GM15510 (cell line): ENCODE data around the gene CELF2.

Experiments used
- POLR2A ChIP-seq: IDR thresholded peaks from 3 replicates; pipeline ENCODE4 v1.6.1; 2011; ENCODE audit warnings: borderline replicate concordance; ENCODE audit not compliant: insufficient read length; ENCODE audit errors: extremely low read depth

Gene CELF2

DNA sequence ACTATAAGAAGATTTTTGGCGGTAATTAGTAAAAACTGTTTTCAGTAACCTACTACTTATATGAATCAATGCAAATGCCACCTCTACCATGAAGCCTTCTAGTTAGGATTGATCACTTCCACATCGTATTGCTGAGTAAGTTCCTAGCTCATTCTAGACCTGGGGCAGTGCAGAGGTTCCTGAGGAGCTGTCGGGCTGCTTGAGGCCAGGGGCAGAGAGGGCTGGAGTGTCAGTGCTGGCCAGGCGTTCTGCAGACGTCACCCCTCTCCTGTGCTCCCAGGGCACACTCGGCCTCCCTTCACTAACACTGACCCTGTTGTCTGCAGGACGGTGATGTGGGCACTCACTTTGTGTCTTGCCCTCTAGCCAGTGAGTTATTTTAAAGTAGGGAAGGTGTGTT is 275.7 kb downstream of the CELF2 start:
- no peak for TF ChIP-seq POLR2A

DNA sequence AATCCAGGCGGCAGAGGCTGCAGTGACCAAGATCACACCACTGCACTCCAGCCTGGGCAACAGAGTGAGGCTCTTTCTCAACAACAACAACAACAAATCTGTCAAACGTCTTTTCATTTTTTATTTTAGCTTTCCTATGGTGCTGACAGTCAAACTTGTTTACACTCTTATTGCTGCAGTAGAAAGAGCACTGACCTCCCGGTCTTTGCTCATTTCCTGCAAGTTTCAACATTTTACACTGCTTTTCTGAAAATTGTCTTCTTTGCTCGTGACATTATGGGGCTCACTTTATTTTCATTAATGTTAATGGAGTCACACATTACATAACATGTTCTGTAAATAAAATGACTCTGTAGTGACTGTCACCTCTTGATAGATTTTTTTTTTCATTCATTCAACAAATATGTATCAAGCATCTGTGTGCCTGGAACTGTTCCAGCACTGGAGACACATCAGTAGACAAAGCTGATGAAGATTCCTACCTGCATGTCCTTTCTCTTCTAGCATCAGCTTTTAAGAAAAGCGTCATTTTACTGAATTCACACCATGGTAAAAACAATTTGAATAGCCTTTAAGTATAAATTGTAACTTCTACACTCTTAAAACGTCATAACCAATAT is 277.3 kb downstream of the CELF2 start:
- no peak for TF ChIP-seq POLR2A

DNA sequence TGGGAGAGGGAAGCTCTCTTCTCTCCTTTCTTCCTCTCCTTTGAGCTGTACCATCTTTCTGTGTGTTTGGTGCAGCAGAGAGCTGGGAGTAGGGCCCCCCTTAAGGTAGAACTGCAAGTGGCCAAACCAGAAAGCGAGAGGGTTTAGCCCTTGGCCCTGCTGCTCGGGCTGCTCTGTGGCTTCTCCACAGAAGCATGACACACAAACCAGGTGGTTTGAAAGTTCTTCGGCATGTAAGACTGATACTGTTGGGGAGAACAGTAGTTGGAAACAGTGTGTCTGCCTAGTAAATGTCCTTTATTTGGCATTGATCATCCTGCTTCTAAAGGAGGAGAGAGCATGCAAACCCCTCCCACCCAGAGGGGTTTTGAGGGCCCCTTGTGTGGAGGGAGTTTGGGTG is 277.8 kb downstream of the CELF2 start:
- TF ChIP-seq POLR2A = no peak

DNA sequence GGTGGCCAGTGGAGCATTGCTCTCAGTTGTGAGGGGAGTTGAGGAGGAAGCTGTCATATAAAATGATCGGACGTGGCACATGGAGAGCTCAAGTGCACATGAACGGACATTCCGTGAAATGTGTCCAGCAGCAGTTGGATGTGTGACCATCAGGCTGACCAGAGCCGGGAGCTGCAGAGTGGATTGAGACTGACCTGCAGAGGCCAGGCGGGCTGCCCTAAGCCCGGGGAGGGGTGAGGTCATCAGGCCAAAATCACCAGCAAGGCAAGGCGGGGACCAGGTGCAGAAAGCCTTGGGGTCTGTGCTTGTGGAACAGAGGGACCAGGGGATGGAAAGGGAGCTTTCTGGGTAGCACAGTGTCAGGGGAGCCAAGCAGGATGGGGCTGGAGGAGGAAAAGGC is 279.5 kb downstream of the CELF2 start:
- no peak for TF ChIP-seq POLR2A

DNA sequence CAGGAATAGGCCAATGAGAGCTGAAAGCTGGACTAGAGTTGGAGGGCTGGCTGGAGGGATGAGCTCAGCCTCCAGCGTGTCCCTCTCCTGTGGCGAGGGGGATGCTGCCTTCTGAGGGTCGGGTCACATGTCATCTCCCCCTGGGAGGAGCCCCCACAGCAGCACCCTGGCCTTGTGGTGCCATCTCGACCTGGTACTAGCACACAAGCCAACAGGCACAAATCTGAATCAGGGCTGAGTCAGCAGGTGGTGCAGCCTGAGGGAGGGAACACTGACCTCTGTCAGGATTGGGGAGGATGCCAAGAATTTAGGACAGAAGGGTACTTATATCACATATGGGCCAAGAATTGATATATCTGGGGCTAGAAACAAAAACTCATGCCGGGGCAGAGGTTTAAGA is 280.4 kb downstream of the CELF2 start:
- no peak for TF ChIP-seq POLR2A

DNA sequence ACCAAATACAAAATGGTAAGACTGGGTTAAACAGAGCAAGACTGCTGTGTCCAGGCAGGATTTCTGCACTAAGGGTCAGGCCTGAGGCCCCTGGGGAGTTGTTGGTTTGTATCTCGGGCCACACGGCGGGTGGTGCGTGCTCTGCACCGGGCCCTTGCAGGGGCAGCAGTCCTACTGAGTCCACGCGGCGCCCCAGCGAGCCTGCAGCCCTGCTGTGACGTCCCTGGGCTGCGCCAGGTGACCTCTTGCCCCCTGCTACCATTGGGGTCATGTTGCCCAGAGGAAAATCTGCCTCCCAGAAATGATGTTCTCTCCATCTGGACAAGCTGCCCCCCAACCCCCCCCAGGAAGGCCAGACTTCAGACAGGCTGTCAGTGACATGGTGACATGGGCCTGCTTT is 281.5 kb downstream of the CELF2 start:
- no peak for TF ChIP-seq POLR2A

DNA sequence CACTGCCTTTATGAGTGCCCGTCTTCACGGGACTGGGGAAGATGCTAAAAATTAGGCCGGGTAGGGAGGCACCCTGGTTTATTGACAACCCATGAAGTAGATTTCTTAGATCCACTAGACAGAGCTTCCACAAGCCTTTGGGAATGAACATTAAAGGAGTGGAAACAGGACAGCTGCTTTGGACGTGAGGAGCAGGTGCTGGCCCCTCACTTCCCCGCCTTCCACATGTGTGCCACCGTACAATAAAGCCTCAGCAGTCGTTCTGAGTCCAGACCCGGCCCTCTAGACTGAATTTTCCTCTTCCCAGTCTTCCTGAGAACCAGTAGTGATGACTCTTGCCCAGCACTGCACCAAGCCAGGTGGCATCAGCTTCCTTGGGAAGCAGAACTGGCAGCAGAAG is 282.4 kb downstream of the CELF2 start:
- TF ChIP-seq POLR2A = no peak

DNA sequence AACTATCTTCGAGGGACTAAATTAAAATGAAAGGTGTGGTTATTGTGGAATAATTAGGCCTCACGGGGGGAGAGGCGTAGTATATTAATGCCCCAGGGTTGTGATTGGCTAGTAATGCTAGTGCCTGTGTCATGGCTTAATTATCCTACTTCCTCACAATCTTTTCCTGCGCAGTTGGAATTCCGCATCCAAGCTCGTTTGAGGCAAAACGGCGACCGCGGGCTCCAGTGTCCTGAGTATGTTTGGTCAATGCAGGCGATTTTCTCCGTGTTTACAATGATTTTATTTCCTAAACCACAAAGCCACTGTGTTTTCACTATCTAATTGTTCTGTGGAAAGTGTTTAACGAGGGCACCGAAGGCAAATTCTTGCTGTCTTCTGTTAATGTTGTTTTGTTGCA is 282.9 kb downstream of the CELF2 start:
- no peak for TF ChIP-seq POLR2A

DNA sequence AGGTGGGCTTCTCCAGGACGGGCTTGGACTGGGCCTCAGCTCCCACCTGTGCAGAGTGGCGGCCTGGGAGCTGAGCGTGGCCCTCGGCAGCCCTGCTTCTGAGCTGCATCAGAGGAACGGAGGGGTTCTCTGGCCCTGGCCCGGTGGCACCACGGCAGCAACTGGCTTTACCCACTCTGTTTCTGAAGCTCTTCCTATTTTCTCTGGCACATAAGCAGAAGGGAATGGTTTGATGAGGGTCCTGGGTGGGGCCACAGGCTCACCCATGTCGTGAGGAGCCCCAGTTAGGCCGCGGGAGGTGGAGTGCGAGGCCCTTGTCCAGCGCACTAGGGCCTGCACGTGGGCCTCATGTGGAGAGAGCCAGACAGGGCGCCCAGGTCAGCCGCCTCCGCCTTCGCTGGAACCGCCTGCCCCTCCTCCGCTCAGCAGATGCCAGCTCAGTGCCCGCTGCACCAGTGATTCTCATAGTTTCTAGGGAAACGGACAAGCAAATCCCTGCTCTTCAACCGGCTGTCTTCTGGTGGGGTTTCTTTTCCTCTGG is 284.0 kb downstream of the CELF2 start:
- TF ChIP-seq POLR2A = no peak

DNA sequence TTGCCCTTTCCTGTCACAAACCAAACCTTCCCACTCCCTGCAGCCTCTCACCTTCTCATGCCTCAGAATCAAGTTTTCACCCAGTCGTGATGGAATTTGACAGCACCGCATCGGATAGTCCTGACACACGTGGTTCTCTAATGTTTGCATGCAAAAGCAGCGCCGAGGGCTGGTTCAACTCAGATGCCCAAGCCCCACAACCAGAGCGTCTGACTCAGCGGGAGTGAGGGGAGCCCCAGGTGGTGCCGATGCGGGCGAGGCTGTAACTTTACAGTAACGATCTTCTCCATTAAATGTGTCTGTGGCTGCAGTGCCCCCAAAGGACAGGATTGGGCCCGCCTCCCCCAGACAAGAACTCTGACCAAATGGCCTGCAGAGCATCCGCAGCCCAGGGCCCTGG is 284.5 kb downstream of the CELF2 start:
- TF ChIP-seq POLR2A = no peak

DNA sequence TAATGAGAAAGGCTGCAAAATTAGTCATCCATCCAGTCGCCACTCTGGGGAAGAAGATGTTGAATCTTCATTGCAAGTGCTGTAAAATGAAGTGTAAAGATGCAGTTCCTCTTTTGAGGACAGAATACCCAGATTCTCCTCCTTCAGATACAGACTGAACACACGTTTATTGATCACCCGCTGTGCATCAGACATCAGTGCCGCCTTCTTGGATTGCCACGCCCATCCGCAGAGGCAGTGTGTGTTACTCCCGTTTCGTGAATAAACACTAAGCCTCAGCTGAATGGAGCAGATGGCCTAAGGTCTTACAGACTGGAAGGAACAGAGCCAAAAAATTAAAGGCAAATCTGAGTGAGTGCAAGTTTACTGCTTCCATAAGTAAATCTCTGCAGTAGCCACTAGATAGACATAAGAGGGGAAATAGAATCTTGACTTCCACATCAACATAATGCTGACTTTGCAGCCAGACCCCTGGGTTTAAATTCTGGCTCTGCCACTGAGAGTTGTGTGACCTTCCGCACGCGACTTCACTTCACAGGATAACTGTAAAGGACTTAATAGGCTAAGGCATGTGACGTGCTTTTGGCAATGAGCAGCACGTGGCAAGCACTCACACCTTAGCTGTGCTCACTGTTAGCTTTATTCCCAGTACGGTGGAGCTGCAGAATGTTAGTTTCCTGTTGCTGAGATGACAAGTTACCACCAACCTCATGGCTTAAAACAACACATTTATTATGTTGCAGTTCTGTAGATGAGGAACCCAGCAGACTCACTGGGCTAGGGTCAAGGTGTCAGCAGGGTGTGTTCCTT is 285.9 kb downstream of the CELF2 start:
- no peak for TF ChIP-seq POLR2A

DNA sequence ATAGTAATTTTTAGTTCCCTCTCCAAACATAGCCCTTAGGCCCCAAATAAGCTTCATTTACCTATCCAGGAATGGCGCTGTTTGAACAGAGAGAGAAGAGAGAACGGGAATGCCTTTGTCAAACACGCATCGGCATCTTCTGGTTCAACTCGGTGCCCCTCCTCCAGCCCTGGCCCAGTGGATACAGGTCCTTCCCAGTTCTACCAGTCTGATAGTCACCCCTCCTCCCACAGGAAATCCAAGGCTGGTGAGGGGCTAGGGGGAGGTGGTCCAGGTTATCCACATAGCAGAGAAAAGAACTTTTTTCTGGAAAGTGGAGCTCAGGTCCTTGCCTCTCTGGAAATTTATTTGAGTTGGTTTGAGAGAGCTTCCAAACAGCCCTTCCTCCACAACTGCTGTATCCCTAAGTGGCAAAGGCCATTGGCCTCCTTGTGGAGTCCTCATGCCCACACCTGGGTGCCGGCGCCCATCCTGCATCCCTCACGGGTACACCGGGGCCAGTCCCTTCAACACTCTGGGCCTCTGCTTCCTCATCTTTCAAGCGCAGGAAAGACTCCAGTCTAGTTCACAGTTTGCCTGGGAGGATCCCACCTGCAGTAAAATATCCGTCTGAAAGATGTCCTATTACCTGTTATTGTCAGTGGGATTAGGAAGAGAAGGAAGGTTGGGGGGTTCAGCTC is 287.4 kb downstream of the CELF2 start:
- no peak for TF ChIP-seq POLR2A

DNA sequence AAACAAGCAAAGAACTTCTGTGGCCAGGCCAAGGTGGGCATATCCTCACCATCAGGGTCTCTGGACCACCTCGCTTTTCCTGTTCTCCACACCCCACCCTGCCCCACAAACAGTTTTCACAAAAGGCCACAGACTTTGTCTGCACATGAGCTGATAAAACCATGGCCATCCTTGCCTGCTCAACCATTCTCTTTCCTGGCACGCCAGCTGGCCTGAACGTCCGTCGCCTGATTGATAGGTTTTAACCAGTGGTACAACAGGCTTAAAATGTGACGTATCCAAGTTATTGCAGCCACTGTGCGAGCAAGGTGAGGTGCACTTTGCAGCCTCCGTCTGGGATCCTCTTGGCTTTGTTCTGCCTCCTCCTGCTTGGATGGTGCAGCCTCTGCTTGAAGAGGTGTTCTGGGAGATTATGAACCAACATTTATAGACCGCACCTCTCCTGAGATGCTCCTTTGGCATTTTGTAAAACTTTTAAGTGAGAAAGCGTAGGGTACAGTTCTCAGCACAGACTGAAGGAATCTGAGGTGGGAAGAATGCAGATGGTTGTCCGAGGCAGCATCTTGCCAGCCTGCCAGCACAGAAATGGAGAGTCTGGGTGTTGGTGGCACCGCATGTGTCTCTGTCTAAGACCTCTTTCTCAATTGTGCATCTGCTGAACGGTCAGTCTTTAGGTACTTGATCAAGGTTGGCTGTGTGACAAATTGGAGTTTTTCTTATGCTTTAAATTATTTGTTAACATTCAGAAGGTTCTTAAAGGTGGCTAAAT is 288.3 kb downstream of the CELF2 start:
- TF ChIP-seq POLR2A = no peak

DNA sequence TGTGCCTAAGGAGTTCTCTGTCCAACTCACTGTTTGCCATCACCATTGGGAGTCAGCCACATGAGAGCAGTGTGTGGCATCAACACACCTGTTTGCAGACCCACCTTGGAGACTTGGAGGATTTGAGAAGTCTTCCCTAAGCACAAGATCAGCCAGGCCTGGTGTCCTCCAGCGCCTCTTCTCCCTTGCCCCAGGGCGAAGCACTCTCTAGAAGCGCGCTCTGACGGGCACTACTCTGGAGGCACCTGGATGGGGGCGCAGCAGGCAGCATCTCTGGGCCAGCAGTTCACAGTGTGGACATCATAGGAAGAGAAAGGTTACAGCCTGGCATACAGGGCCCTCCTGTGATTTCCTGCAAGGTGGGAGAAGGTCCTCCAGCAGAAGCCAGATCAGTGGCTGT is 289.3 kb downstream of the CELF2 start:
- TF ChIP-seq POLR2A = no peak

DNA sequence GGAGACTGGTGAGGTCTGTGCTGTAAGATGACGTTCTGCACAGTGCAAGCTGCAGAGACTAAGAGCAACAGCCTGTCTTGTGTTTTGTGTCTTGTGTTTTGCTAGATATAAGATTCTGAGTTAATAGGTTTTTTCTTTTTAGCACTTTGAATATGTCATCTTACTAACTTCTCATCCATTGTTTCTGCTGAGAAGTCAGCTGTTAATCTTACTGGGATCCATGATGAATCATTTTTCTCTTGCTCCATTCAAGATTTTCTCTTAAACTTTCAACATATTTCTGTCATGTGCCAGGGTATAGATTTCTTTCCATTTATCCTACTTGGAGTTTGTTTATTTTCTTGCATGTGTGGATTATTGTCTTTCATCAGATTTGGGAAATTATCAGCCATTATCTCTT is 290.3 kb downstream of the CELF2 start:
- TF ChIP-seq POLR2A = no peak

DNA sequence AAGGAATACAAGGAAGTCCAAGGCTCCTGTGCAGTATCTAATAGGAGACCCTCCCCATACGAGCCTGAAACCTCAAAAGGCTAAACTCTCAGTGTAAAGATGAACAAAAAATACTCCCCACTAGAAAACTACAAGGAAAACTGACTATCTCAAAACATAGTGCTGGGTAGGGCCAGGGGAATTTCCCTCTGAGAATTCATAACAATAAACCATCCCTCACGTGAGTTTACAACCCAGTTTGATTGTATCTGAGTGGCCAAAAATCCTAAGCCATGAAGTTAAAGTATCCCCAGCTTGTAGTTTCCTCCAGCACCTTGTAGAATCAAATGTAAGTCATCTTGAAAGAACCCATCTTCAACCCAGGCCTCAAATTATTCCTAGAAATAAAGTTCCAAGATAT is 293.4 kb downstream of the CELF2 start:
- no peak for TF ChIP-seq POLR2A

DNA sequence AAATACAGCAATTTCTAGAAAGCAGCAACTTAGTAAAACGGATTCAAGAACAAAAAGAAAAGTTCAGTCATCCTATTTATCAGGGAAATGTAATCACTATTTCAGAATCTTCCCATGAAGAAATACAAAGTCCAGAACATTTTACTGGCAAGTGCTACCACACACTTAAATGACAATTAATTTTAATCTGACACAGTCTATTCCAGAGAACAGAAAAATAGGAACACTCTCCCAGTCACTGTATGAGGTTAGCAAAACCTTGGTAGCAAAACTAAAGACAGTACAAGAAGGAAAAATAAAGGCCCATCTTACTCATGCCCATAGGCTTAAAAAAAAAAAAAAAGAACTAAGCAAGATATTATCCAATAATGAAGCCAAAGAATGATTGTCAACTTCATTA is 295.8 kb downstream of the CELF2 start:
- no peak for TF ChIP-seq POLR2A
